ENCODE data around the gene MACC1.
"Not testable (repeated sequence)": the region's sequence is repeated elsewhere in the genome, so short reads cannot be mapped to it uniquely, and the experiment has no call there.

The MACC1 gene

GRCh38 chr7:20165146-20165510 is 52.1 kb downstream of the MACC1 start:
- DNase-seq, result no peak

DNA sequence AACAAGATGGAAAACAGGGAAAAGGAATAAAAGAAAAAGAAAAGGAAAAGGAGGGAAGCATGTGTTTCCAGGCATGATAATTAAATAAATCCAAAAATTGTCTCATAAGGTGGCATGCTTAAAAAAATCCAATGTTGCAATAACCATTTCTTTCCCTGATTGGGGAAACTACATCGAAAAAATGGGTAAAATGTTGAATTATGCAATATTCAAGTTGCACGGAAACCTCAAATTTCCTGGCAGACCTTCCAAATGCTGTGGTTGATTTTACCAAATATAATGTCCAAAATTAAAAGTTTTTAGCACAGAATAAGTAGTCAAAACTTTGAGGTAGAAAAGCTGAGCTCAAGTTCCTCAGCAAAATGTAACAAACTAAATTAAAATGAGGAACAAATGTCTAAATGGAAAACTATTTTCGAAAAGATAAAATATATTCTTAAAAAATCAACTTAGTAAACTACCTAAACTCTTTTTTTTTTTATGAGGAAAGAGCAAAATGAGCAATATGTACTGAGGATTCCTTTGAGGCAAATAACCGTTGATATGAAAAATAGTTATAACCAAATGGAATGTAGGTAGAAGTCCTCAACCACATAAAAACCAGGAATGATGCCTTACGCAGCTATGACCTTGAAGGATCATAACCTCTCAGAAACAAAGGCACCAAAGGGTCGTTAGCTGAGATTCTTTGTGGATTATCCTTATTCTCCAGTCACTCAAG is 52.6 kb downstream of the MACC1 start:
- no peak for DNase-seq

DNA sequence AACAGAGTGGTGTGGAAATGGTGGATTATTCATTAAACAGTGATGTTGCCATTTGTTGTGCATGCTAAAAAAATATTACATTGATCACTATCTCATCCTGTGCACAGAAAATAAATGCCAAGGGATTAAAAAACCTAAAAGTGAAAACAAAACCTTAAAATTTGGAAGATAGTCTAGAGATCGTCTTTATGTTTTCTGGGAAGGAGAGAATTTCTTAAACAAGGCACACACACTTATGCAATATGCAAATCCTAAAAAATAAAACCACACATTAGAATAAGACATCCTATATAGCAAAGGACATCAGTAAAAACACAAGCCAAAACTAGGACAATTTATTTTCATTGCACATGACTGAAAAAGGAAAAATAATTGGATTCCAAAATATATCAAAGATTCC is 54.5 kb downstream of the MACC1 start:
- DNase-seq, result no peak

DNA sequence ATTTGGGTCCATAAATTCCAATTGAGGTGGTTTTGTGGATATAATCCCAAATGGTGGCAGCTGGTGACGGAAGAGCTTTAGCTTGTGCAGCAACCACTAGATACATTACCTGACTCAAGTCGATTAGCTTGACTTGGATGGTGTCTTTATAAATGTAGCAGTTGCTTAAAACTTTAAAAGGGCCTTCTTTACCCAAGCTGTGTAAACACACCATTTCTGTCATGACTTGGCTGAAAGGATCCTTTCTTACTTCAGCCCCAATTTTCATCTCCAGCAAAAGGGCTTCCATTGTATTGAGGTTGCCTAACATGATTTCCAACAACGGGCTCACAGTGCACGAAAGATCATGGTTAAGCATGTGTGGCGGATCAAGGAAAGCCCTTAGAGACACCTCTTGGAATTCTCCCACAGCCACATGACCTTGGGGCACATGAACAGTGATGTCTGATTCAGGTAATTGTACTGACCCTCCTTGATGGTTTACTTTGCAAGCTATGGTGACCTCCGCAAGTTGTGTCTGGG is 57.9 kb downstream of the MACC1 start:
- no peak for DNase-seq

DNA sequence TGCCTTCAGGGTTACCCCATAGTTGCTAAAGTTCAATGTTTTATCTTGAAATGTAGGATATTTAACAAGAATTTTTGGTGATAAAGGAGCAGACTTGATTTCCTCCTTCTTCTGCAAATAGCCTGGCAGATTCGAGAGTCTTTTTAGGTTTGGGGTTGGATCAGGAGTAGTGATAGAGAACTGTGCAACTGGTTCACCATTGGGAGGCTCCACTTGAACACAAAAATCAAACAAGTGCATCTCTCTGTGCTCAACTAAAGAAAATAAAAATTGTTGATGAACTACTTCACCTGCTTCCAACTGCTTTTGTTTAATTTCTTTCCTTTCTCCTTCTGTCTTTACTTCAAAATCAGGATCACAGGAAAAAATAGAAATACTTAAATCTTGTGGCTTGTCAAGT is 58.5 kb downstream of the MACC1 start:
- DNase-seq, result no peak

GRCh38 chr7:20157456-20157855 is 59.7 kb downstream of the MACC1 start:
- no peak for DNase-seq

- DNase-seq, result no peak
Observed at GRCh38 chr7:20153999-20154398, 63.2 kb downstream of the MACC1 start.

- no peak for DNase-seq
Observed at GRCh38 chr7:20153567-20153966, 63.6 kb downstream of the MACC1 start.

GRCh38 chr7:20152511-20152910 is 64.7 kb downstream of the MACC1 start:
- no peak for DNase-seq

DNA sequence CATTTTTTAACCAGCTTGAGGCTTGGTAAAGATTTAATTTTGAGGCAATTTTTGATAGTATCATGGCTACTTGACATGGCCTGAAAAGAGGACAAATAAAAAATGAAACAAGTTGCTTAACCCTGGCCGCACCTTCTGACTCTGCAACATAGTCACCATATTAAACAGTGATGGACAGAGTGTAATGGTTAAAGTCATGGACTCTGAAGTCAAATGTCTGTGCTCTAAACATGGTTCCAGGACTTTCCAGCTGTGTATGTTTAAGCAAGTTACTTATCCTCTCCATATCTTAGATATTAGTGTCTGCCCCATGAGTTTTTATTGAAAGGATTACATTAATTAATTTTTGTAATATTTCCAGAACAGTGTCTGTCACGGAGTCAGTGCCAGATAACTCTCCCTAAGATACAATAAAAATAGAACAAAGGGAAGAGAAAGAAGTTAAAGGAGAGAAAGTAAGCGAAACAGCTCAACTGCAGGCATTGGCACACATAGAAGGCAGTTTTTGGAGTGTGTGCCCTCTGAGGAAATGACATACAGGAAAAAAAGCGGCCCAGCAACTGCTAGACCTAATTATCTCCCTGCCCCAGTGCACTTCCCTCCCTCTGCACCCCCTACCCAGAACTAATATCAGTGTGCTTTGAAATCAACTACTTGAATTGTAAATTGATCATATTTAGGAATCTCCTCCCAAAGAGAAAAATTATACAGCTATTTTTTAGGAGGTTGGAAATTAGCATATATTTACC is 65.3 kb downstream of the MACC1 start:
- no peak for DNase-seq

GRCh38 chr7:20146451-20146850 is 70.7 kb downstream of the MACC1 start:
- DNase-seq, result no peak

GRCh38 chr7:20144801-20145200 is 72.4 kb downstream of the MACC1 start:
- no peak for DNase-seq

- DNase-seq, result no peak
Observed at GRCh38 chr7:20141666-20142065, 75.5 kb downstream of the MACC1 start.

- no peak for DNase-seq
Observed at GRCh38 chr7:20141002-20141345, 76.2 kb downstream of the MACC1 start.

DNA sequence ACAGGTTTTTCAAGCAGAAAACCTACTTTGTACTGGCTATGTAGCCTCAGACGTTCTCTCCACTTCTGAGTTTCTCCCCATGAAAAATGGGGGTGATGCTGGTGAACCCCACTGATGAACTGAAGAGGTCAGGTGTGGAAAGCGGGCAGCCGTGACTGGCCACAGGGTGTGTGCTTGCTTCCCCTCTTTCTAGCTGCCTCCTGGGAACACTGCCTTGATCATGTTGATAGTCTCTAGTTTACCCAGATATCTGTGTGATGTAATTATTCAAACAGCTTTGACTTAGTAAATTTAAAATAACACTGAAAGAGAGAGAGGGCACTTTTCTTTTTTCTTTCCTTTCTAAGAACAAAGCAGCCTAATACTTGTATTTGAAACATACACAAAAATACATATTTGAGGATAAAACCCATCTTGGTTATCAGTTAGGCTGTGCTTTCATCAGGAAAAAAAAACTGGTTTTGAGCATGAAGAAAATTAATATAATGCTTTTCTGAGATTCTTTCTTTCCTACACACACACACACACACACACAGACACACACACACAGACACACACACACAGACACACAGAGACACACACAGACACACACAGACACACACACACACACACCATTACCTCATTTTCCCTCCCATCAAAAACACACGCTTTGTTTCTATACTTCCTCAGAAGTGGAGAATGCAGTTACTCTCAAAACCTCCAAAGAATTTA is 76.7 kb downstream of the MACC1 start:
- no peak for DNase-seq

DNA sequence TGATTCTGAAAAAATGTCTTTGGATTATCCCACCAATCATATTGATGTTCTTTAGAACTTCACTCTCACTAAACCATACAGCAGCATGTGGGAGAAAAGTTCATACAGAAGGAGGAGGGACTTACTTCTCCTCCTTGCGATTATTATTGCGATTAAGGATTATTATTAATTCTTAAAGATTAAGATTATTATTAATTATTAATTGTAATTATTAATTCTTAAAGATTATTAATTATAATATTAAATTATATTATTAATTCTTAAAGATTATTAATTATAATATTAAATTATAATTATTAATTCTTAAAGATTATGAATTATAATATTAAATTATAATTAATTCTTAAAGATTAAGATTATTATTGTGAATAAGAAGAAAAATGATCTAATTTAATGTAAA is 80.5 kb downstream of the MACC1 start:
- DNase-seq, result no peak

DNA sequence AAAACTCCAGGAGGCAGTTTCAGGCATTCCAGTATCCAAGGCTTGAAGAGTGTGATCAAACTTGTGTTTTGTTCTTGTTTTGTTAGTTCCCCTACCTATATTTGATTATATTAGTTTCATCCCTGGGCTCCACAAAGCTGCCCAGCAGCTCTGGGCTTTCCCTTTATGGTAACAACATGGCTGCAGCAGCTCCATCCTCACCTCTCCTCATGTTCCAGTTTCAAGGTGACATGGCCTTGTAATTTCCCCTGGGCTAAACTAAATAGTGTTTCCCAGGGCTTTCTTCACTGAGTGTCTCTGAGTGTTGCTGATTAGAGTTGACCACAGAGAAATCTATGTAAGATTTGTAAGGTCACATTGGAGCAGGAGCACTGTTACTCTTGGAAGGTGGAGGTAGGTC is 83.4 kb downstream of the MACC1 start:
- no peak for DNase-seq

DNA sequence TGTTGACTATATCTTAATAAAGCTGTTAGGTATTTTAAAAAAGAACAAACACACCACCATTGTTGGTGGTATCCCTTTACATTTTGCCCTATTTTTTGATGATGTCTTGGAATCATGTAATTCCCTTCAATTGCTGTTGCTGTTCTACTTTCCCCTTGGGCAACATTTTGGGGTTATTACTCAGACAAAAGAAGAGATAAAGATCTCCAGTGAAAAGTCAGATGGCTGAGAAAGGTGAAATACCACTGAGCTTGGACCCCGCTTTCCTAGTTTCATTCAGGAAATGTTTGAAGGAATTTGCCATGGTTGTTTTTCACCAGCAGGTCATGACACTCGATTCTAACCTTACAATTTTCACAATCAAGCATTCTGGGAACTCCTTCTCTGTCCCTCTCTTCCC is 84.6 kb downstream of the MACC1 start:
- no peak for DNase-seq

DNA sequence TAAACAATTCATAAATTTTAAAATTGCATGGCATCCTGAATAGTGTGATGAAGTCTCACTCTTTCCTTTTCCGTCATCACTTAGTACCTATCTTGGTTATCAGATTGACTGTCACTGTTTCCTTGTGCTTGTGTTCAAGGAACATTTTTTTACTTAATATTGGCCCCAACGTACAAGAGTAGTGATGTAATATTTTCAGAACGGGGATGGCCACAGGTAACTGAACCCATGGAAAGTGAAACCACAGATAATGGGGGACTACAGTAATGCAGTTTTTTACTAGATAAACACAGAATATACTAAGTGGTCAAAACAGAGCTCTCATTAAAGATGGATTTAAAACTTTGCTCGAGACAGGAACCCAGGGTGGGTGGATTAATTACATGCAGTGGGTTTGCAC is 85.4 kb downstream of the MACC1 start:
- no peak for DNase-seq

- no peak for DNase-seq
Observed at GRCh38 chr7:20129920-20130319, 87.3 kb downstream of the MACC1 start.

- DNase-seq, result no peak
Observed at GRCh38 chr7:20128001-20128400, 89.2 kb downstream of the MACC1 start.

- not testable (repeated sequence) for DNase-seq
Observed at GRCh38 chr7:20126060-20126459, 91.1 kb downstream of the MACC1 start.

DNA sequence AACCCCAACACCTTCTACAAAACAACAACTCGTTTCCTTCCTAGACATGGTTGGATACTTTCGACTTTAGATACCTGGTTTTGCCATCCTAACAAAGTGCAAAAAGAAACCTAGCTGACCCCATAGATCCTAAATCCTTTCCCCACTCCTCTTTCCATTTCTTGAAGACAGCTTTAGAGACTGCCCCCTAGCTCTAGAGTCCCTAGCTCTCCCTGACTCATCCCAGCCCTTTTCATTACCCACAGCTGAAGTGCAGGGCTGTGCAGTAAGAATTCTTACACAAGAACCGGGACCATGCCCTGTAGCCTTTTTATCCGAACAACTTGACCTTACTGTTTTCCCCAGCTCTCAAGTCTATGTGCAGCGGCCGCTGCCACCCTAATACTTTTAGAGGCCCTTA is 93.1 kb downstream of the MACC1 start:
- DNase-seq, result not testable (repeated sequence)
